PFSK-1 (cell line): ENCODE measurements around the gene KIF6.

Experiments used
- FOXP2 ChIP-seq: optimal IDR thresholded peaks from 2 replicates; pipeline ENCODE3; 2011; ENCODE audit warnings: borderline replicate concordance, control low read depth, inconsistent platforms; ENCODE audit not compliant: insufficient read depth; ENCODE audit errors: extremely low read length, extremely low read depth
- POLR2AphosphoS5 ChIP-seq: IDR thresholded peaks from 2 replicates; pipeline ENCODE4 v1.6.1; 2012; ENCODE audit warnings: low read depth, mild to moderate bottlenecking, control low read depth, low read length, moderate library complexity
- REST ChIP-seq, 2 experiments: IDR thresholded peaks; 2 replicates each; pipeline versions ENCODE4 v1.6.1 to v1.8.0; 2011 to 2012; ENCODE audit warnings: low read depth in 2 of 2, low read length in 2 of 2, control low read depth in 1 of 2, inconsistent platforms in 1 of 2, mild to moderate bottlenecking in 1 of 2, moderate library complexity in 1 of 2; ENCODE audit not compliant: insufficient read depth in 1 of 2
- SIN3A ChIP-seq: IDR thresholded peaks from 2 replicates; pipeline ENCODE4 v1.6.1; 2012; ENCODE audit warnings: mild to moderate bottlenecking, low read length, moderate library complexity, borderline replicate concordance; ENCODE audit not compliant: insufficient read depth
- TAF1 ChIP-seq: IDR thresholded peaks from 2 replicates; pipeline ENCODE4 v1.6.1; 2012; ENCODE audit warnings: low read length, control low read depth, borderline replicate concordance; ENCODE audit not compliant: insufficient read depth

KIF6 gene

GRCh38 chr6:39335780-39336545 is 389.2 kb downstream of the KIF6 start:
- TF ChIP-seq REST (IDR thresholded peaks at IDR 0.05; ENCODE audit: insufficient read depth in 1 of 2, low read depth in 2 of 2, low read length in 2 of 2) (no peak), POLR2AphosphoS5 (no peak), TAF1 (no peak), SIN3A (0 out of 2 replicates have a peak, but pooled peaks have one; percentile 27)

GRCh38 chr6:39333644-39334438 is 391.4 kb downstream of the KIF6 start:
- TF ChIP-seq FOXP2 (no peak), TAF1 (no peak), SIN3A (no peak), POLR2AphosphoS5 (no peak), REST (IDR thresholded peaks at IDR 0.05; ENCODE audit: insufficient read depth in 1 of 2, low read depth in 2 of 2, low read length in 2 of 2) (no peak)

GRCh38 chr6:39330476-39330875 is 394.7 kb downstream of the KIF6 start:
- no peak for TF ChIP-seq TAF1
- TF ChIP-seq SIN3A, result no peak
- no peak for TF ChIP-seq POLR2AphosphoS5
- no peak for TF ChIP-seq REST (IDR thresholded peaks at IDR 0.05; ENCODE audit: insufficient read depth in 1 of 2, low read depth in 2 of 2, low read length in 2 of 2)
- TF ChIP-seq FOXP2, result no peak

GRCh38 chr6:39330057-39330456 is 395.2 kb downstream of the KIF6 start:
- TF ChIP-seq FOXP2, result no peak
- no peak for TF ChIP-seq POLR2AphosphoS5

- TF ChIP-seq SIN3A (no peak), FOXP2 (no peak), POLR2AphosphoS5 (no peak), TAF1 (no peak), REST (IDR thresholded peaks at IDR 0.05; ENCODE audit: insufficient read depth in 1 of 2, low read depth in 2 of 2, low read length in 2 of 2) (no peak)
These were observed 397.1 kb downstream of the KIF6 start for GRCh38 chr6:39328066-39328465.
